ENCODE results near the gene NAA80.
A peak's percentile ranks its signal among the peaks of the same experiment; 100 is the strongest.

DNA sequence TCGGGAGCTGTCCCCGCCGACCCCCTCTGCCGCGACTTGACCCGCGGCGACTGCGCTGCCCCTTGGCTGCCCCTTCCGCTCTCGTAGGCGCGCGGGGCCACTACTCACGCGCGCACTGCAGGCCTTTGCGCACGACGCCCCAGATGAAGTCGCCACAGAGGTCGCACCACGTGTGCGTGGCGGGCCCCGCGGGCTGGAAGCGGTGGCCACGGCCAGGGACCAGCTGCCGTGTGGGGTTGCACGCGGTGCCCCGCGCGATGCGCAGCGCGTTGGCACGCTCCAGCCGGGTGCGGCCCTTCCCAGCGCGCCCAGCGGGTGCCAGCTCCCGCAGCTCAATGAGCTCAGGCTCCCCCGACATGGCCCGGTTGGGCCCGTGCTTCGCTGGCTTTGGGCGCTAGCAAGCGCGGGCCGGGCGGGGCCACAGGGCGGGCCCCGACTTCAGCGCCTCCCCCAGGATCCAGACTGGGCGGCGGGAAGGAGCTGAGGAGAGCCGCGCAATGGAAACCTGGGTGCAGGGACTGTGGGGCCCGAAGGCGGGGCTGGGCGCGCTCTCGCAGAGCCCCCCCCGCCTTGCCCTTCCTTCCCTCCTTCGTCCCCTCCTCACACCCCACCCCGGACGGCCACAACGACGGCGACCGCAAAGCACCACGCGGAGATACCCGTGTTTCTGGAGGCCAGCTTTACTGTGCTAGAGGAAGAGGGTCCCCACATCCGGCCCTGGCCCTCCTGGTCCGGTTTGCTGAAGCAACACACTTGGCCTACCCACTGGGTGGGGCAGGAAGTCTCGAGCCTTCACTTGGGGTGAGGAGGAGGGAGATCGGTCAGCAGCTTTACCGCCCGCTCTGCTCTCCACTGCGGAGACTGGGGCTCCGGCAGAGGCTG, 41.5 kb upstream of the NAA80 start, which contains the start of gene RASSF1:
- no peak for TF ChIP-seq POLR2A (IDR thresholded peaks at IDR 0.05; ENCODE audit: control extremely low read depth in 1 of 2, low read depth in 2 of 2, low read length in 2 of 2)
- peak; percentile 80 for TF ChIP-seq EZH2 (IDR thresholded peaks at IDR 0.05; ENCODE audit: low read depth, low read length, severe bottlenecking)
- no peak for TF ChIP-seq CREB1 (IDR thresholded peaks at IDR 0.05)
- TF ChIP-seq HDAC6 (IDR thresholded peaks at IDR 0.05; ENCODE audit: low read depth, low read length): no peak
- TF ChIP-seq, protein P1, sequence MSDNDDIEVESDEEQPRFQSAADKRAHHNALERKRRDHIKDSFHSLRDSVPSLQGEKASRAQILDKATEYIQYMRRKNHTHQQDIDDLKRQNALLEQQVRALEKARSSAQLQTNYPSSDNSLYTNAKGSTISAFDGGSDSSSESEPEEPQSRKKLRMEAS (IDR thresholded peaks at IDR 0.05): peak; percentile 89
- no peak for TF ChIP-seq EP300 (IDR thresholded peaks at IDR 0.05; ENCODE audit: borderline replicate concordance in 1 of 2, low read depth in 2 of 2, low read length in 2 of 2)
- no peak for TF ChIP-seq POLR2AphosphoS5 (IDR thresholded peaks at IDR 0.05; ENCODE audit: low read depth, low read length)
- TF ChIP-seq, protein P2, sequence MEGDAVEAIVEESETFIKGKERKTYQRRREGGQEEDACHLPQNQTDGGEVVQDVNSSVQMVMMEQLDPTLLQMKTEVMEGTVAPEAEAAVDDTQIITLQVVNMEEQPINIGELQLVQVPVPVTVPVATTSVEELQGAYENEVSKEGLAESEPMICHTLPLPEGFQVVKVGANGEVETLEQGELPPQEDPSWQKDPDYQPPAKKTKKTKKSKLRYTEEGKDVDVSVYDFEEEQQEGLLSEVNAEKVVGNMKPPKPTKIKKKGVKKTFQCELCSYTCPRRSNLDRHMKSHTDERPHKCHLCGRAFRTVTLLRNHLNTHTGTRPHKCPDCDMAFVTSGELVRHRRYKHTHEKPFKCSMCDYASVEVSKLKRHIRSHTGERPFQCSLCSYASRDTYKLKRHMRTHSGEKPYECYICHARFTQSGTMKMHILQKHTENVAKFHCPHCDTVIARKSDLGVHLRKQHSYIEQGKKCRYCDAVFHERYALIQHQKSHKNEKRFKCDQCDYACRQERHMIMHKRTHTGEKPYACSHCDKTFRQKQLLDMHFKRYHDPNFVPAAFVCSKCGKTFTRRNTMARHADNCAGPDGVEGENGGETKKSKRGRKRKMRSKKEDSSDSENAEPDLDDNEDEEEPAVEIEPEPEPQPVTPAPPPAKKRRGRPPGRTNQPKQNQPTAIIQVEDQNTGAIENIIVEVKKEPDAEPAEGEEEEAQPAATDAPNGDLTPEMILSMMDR (IDR thresholded peaks at IDR 0.05; ENCODE audit: control extremely low read depth in 1 of 3, insufficient read depth in 1 of 3, low read depth in 1 of 3, low read length in 3 of 3): no peak
- TF ChIP-seq TAF7 (optimal IDR thresholded peaks at IDR 0.05; ENCODE audit: borderline replicate concordance, low read depth, low read length): no peak
- no peak for TF ChIP-seq SIN3A (conservative IDR thresholded peaks at IDR 0.05 in 1 of 2, IDR thresholded peaks at IDR 0.05 in 1 of 2; ENCODE audit: low read depth in 1 of 2, low read length in 2 of 2)
- TF ChIP-seq ZNF274 (IDR thresholded peaks at IDR 0.05; ENCODE audit: borderline replicate concordance, extremely low read depth, low read length): no peak

All from H1 (cell line).